Nephron progenitor cell (in vitro differentiated cells): ENCODE data around the gene WDR70.
A peak's percentile ranks its signal among the peaks of the same experiment; 100 is the strongest.
"Not testable (repeated sequence)": the region's sequence is repeated elsewhere in the genome, so short reads cannot be mapped to it uniquely, and the experiment has no call there.

Source experiments
- DNase-seq: peaks from one replicate; pipeline ENCODE4 v3.0.0; 2021
- H3K27ac Mint-ChIP-seq: 2 replicates; pipeline ENCODE4 v1.8.0; 2021; ENCODE audit warnings: mild to moderate bottlenecking, moderate library complexity, mixed read lengths
- H3K27me3 Mint-ChIP-seq: 2 replicates; pipeline ENCODE4 v1.8.0; 2021; ENCODE audit warnings: mild to moderate bottlenecking, low read depth, mixed read lengths; ENCODE audit not compliant: poor library complexity
- H3K36me3 Mint-ChIP-seq: 2 replicates; pipeline ENCODE4 v1.8.0; 2021; ENCODE audit warnings: low read depth, mixed read lengths
- H3K4me1 Mint-ChIP-seq: 2 replicates; pipeline ENCODE4 v1.8.0; 2021; ENCODE audit warnings: mixed read lengths
- H3K4me3 Mint-ChIP-seq: 2 replicates; pipeline ENCODE4 v1.8.0; 2021; ENCODE audit warnings: mild to moderate bottlenecking, moderate library complexity, mixed read lengths
- H3K9me3 Mint-ChIP-seq: 2 replicates; pipeline ENCODE4 v1.8.0; 2021; ENCODE audit warnings: mild to moderate bottlenecking, moderate library complexity, mixed read lengths
- CTCF ChIP-seq: fragments of 200-600 bp; sonication (generic); IDR thresholded peaks from 2 replicates; pipeline ENCODE4 v1.5.0; 2021; ENCODE audit warnings: antibody characterized with exemption

WDR70 gene

DNA sequence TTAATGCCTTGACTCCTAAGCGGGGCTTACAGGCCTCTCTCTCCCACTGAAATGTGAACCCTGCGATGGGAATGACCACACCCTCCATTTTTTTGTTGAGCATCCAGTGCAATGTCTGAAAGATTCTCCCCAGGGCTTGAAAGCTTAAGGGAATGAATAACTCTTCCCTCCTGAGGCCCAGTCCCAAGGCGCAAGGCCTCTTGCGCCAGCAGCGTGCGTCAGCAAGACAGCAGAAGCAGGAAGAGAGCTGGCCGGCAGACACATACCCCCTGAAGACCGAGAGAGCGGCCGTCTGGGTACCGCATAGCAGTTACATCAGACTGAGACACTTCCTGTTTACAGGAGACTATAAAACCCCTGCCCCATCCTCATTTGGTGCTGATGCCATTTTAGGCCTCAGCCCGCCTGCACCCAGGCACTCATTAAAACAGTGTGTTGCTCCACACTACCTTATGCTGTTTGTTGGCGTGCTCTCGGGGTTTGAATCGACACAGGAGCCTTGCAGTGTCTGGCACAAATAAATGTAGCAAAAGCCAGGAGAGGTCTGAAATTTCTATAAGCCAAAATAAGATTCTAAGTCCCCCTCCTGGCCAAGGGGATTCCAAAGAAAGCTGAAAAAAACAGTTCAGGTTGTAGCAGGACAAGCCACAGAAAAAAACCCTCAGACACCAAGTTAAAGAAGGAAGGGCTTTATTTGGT lies 398.5 kb downstream of the WDR70 start:
- peaks cover 11% of the 10 kb centered on the region for H3K4me1 Mint-ChIP-seq
- H3K9me3 Mint-ChIP-seq: peaks cover 21% of the 10 kb centered on the region
- peaks cover 8% of the 10 kb centered on the region for H3K36me3 Mint-ChIP-seq
- no peak for TF ChIP-seq CTCF
- no peak overlapping the region for H3K4me3 Mint-ChIP-seq
- peaks cover 2% of the 10 kb centered on the region for H3K27me3 Mint-ChIP-seq
- H3K27ac Mint-ChIP-seq: peak overlapping the region; percentile 65
- no peak for DNase-seq

- Mint-ChIP-seq H3K4me1 (peaks cover 11% of the 10 kb centered on the region), H3K9me3 (peaks cover 20% of the 10 kb centered on the region)
- H3K36me3 Mint-ChIP-seq, H3K27ac Mint-ChIP-seq, H3K27me3 Mint-ChIP-seq, DNase-seq, H3K4me3 Mint-ChIP-seq: not testable (repeated sequence)
Measured at GRCh38 chr5:37781409-37781808, 402.3 kb downstream of the WDR70 start.

DNA sequence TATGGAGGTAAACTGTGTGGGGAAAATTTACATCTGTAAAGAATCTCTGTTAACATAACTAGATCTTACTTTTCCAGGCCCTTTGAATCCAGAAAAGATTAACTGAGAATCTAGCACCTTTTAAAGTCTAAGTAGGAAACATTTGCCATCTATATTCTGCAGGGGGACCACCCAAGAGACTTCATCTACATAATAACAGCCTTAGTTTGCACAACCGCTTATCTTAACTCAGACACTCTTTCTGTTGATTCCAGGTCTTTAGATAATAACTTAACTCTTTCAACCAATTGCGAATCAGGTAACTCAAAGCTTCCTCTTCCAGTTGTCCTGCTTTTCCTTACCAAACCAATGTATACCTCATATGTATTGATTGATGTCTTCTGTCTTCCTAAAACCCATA lies 407.3 kb downstream of the WDR70 start:
- Mint-ChIP-seq H3K27me3 (no peaks in the 10 kb centered on the region), H3K27ac (no peak overlapping the region), H3K36me3 (no peaks in the 10 kb centered on the region), H3K4me1 (no peaks in the 10 kb centered on the region), H3K4me3 (no peak overlapping the region), H3K9me3 (peaks cover 28% of the 10 kb centered on the region)
- no peak for DNase-seq
- no peak for TF ChIP-seq CTCF

GRCh38 chr5:37786862-37787519 lies 407.9 kb downstream of the WDR70 start:
- H3K27me3 Mint-ChIP-seq: no peaks in the 10 kb centered on the region
- DNase-seq: no peak
- H3K4me1 Mint-ChIP-seq: no peaks in the 10 kb centered on the region
- peaks cover 34% of the 10 kb centered on the region for H3K9me3 Mint-ChIP-seq
- H3K27ac Mint-ChIP-seq: no peak overlapping the region
- no peaks in the 10 kb centered on the region for H3K36me3 Mint-ChIP-seq
- H3K4me3 Mint-ChIP-seq: no peak overlapping the region
- TF ChIP-seq CTCF: no peak

DNA sequence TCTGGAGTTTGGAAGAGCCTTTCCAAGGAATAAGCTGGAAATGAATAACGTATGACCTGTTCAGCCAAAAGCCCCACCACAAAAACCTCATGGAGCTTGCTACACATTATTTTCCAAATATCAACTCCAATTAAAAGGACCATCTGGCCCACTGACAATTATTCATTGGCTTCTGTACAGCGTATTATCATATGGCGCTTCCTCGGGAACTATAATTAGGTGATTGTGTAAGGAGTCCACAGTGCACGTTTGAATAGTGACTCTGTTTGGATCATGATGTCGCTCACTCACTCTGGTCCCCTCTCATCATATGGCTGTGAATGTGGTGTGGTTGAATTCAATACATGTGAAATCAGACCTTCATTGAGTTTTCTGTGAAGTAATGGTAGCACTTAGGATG lies 408.6 kb downstream of the WDR70 start:
- H3K36me3 Mint-ChIP-seq: peaks cover under 1% of the 10 kb centered on the region
- TF ChIP-seq CTCF: no peak
- no peaks in the 10 kb centered on the region for H3K4me1 Mint-ChIP-seq
- H3K4me3 Mint-ChIP-seq: no peak overlapping the region
- no peak overlapping the region for H3K27ac Mint-ChIP-seq
- H3K9me3 Mint-ChIP-seq: peaks cover 41% of the 10 kb centered on the region
- no peak for DNase-seq
- H3K27me3 Mint-ChIP-seq: no peaks in the 10 kb centered on the region

GRCh38 chr5:37789991-37790390 lies 410.9 kb downstream of the WDR70 start:
- H3K4me3 Mint-ChIP-seq: no peak overlapping the region
- peaks cover 55% of the 10 kb centered on the region for H3K9me3 Mint-ChIP-seq
- peaks cover 6% of the 10 kb centered on the region for H3K4me1 Mint-ChIP-seq
- no peak overlapping the region for H3K27ac Mint-ChIP-seq
- peaks cover 18% of the 10 kb centered on the region for H3K36me3 Mint-ChIP-seq
- peaks cover 3% of the 10 kb centered on the region for H3K27me3 Mint-ChIP-seq
- no peak for TF ChIP-seq CTCF
- no peak for DNase-seq
